Esophagus (tissue), 2 donors: ENCODE results near the gene CDK14. TPM values are rescaled to one million over a fixed set of nuclear protein-coding genes. Genes with fewer than 3 reads are reported as not detected.

Experiments
- H3K27ac ChIP-seq, 2 donors: one replicate each; pipeline ENCODE4 v1.5.1; 2013; ENCODE audit warnings: low read depth in 2 of 2, mild to moderate bottlenecking in 2 of 2, inconsistent platforms in 1 of 2, low read length in 1 of 2, moderate library complexity in 1 of 2
- H3K27me3 ChIP-seq, 2 donors: one replicate each; pipeline ENCODE4 v1.6.1; 2013; ENCODE audit warnings: low read length in 2 of 2, control low read depth in 1 of 2, mild to moderate bottlenecking in 1 of 2; ENCODE audit not compliant: insufficient read depth in 2 of 2, control insufficient read depth in 1 of 2
- H3K36me3 ChIP-seq, 2 donors: one replicate each; pipeline ENCODE4 v1.6.1; 2013; ENCODE audit warnings: low read length in 1 of 2; ENCODE audit not compliant: control insufficient read depth in 2 of 2, insufficient read depth in 2 of 2
- H3K4me1 ChIP-seq, 2 donors: one replicate each; pipeline ENCODE4 v1.6.1; 2013; ENCODE audit warnings: low read length in 1 of 2; ENCODE audit not compliant: control insufficient read depth in 2 of 2, insufficient read depth in 2 of 2
- H3K4me3 ChIP-seq, 2 donors: one replicate each; pipeline ENCODE4 v1.5.1; 2013; ENCODE audit warnings: low read length in 2 of 2, mild to moderate bottlenecking in 2 of 2, low read depth in 1 of 2, moderate library complexity in 1 of 2
- H3K9me3 ChIP-seq, 2 donors: one replicate each; pipeline ENCODE4 v1.6.1; 2013; ENCODE audit warnings: mild to moderate bottlenecking in 2 of 2, low read depth in 1 of 2, low read length in 1 of 2, moderate library complexity in 1 of 2; ENCODE audit not compliant: control insufficient read depth in 2 of 2, insufficient read depth in 1 of 2
- WGBS, 2 donors: extraction: QIAGEN DNeasy Blood & Tissue Kit; methylation state at CpG; one replicate each; pipeline ENCODE4 v1.1.7; 2013; 5-methylcytosine and 5-hydroxymethylcytosine counted together
- polyA plus RNA-seq, 2 donors: library from polyadenylated mRNA; stranded (reverse); fragments of 200-250 nt; gene quantifications; one replicate each; pipeline ENCODE4 v1.2.3, GENCODE V29; 2013
- donor health status: healthy with polysubstance abuse.
- donor health status: Bipolar disorder and iron deficiency.

Gene CDK14
- polyA plus RNA-seq, 2 donors, result 0.51 to 0.59 TPM

DNA sequence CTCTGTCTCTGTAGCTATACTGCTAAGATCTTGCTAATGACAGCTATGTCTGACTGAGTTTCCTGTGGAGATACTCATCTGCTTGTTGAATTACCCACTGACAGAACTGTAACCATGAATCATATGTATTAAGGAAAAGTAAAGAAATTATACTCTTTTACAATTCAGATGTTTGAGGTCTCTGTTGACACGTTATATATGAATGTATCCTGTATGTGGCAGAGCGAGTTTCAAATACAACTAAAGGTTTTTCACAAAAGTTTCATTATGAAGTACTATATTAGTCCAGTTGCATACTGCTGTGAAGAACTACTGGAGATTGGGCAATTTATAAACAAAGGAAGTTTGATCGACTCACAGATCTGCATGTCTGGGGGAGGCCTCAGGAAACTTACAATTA, 232.5 kb downstream of the CDK14 start:
- H3K9me3 ChIP-seq, result peaks cover 0 to 2% of the 10 kb centered on the region in 2 donors
- 85 to 90% methylated on average over 3 of the region's 3 CpGs for WGBS, 2 donors
- no peaks in the 10 kb centered on the region for H3K36me3 ChIP-seq
- H3K27me3 ChIP-seq, result no peaks in the 10 kb centered on the region
- no peaks in the 10 kb centered on the region for H3K4me1 ChIP-seq
- no peak overlapping the region for H3K4me3 ChIP-seq
- no peak overlapping the region for H3K27ac ChIP-seq

DNA sequence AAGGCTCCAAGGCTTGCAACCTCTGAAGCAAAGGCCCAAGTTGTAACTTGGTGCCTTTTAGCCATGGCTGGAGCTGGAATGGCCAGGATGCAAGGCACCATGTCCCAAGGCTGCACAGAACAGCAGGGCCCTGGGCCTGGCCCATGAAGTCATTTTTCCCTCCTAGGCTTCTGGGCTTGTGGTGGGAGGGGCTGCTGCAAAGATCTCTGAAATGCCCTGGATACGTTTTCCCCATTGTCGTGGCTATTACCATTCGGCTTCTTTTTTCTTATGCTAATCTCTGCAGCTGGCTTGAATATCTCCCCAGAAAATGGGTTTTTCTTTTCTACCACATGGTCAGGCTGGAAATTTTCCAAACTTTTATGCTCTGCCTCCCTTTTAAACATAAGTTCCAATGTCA, 234.2 kb downstream of the CDK14 start:
- 95% methylated on average over 3 of the region's 3 CpGs for WGBS, 2 donors
- Histone ChIP-seq H3K27ac (no peak overlapping the region), H3K36me3 (no peaks in the 10 kb centered on the region), H3K4me1 (no peaks in the 10 kb centered on the region), H3K27me3 (no peaks in the 10 kb centered on the region), H3K9me3 (peaks cover 0 to 2% of the 10 kb centered on the region in 2 donors), H3K4me3 (no peak overlapping the region)

DNA sequence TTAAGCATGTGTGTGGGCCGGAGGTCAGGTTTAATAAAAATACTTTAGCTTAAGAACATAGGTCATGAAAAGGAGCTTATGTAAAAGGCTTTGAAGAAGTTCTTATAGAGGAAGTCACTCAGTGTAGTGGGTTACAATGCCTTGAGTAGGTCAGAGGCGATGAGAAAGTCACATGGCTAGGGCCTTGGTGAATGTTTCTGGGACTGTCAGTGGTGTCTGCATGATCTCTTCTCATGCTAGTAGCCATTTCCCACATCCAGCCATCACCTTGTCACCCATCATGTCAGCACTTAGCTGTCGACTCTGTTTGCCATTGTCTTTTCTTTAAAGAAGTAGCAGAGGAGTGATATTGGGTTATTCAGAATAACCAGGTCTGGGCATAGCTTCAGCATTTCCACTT, 236.6 kb downstream of the CDK14 start:
- Histone ChIP-seq H3K4me1 (no peaks in the 10 kb centered on the region), H3K36me3 (no peaks in the 10 kb centered on the region), H3K27ac (no peak overlapping the region), H3K9me3 (peaks cover 0 to 2% of the 10 kb centered on the region in 2 donors), H3K27me3 (no peaks in the 10 kb centered on the region), H3K4me3 (no peak overlapping the region)
- WGBS, 2 donors, result 80 to 84% methylated on average over 3 of the region's 3 CpGs

DNA sequence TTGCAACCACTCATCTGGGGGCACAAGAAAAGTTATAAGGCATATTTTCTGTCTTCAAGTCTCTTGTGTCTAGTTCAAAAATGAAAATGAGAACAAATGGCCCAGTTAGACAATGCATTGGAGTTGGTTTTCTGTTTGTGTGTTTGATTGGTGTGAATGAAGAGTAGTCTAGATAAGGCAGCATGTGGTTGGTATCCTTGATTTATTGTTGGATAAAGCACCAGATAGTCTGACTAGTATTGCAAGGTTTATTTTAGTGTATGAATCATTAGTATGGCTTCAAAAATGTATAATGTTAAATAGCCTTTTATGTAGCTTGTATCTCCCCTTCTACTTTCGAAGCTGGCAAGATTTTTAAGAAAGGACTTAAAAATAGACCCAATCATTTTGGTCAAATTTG, 237.3 kb downstream of the CDK14 start:
- Histone ChIP-seq H3K36me3 (no peaks in the 10 kb centered on the region), H3K27me3 (no peaks in the 10 kb centered on the region), H3K4me1 (no peaks in the 10 kb centered on the region), H3K9me3 (peaks cover 0 to 2% of the 10 kb centered on the region in 2 donors), H3K4me3 (no peak overlapping the region), H3K27ac (no peak overlapping the region)
- WGBS, 2 donors, result 94 to 98% methylated on average over 1 of the region's 1 CpG

DNA sequence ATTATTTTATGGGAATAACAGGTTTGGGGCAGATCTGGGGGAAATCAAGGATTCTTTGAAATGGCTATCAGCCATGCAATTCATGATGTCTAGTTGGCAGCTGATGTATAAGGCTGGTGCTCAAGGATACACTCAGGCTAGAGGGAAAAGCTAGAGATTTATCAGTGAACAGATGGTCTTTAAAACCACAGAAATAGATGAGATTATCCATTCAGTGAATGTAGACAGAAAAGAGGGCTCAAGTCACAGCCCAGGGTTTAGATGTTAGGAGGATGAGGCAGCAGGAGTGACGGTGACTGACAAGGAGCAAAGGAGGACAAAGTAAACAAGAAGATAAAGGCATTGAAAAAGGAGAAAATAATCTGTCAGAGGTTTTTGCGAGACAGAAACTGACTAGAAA, 238.7 kb downstream of the CDK14 start:
- Histone ChIP-seq H3K27me3 (no peaks in the 10 kb centered on the region), H3K4me3 (no peak overlapping the region), H3K4me1 (no peaks in the 10 kb centered on the region), H3K36me3 (no peaks in the 10 kb centered on the region), H3K9me3 (peaks cover 2 to 3% of the 10 kb centered on the region in 2 donors), H3K27ac (no peak overlapping the region)
- WGBS, 2 donors, result 82 to 85% methylated on average over 2 of the region's 2 CpGs

DNA sequence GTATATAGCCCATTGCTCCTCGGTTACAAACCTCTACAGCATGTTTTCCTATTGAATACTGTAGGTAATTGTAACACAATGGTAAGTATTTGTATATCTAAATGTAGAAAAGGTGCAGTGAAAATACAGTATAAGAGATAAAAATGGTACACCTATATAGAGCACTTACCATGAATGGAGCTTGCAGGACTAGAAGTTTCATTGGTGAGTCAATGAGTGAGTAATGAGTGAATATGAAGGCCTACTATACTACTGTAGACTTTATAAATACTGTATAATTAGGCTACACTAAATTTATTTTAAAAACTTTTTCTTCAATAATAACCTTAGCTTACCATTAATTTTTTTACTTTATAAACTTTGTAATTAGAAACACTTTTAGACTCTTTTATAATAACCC, 239.7 kb downstream of the CDK14 start:
- Histone ChIP-seq H3K27ac (no peak overlapping the region), H3K4me3 (no peak overlapping the region), H3K27me3 (no peaks in the 10 kb centered on the region), H3K4me1 (no peaks in the 10 kb centered on the region), H3K36me3 (no peaks in the 10 kb centered on the region), H3K9me3 (peaks cover 0 to 3% of the 10 kb centered on the region in 2 donors)
- 87 to 91% methylated on average over 1 of the region's 1 CpG for WGBS, 2 donors

DNA sequence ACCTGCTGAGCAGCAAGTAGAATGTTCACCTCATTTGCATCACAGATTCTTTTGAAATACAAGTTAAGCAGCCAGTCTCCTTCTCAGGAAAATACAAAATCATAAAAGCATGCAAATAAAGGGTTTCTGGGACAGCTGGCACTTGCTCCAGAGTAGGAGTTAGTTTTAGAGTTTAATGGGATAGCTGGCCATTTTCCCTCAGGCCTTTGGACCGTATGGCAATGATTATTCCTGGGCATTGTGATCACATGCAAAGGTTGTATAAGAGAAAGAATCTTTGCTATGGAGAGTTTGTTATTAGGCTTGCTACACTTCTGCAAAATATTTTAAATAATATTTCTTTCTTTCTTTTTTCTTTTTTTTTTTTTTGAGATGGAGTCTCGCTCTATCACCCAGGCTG, 240.8 kb downstream of the CDK14 start:
- WGBS, 2 donors, result 89 to 92% methylated on average over 2 of the region's 2 CpGs
- Histone ChIP-seq H3K4me3 (no peak overlapping the region), H3K9me3 (peaks cover 0 to 3% of the 10 kb centered on the region in 2 donors), H3K27ac (no peak overlapping the region), H3K4me1 (no peaks in the 10 kb centered on the region), H3K36me3 (no peaks in the 10 kb centered on the region), H3K27me3 (no peaks in the 10 kb centered on the region)

DNA sequence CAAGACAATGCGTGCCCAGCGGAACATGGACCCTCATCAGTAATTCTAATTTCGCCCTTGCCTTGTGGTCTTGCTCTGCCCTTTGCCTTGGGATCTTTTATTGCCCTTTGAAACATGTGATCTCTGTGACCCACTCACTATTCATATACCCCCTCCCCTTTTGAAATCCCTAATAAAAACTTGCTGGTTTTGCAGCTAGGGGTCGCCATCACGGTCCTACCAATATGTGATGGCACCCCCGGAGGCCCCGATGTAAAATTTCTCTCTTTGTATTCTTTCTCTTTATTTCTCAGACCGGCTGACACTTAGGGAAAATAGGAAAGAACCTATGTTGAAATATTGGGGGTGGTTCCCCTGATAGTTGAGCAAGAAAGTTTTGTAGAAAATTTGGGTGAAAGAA, 242.7 kb downstream of the CDK14 start:
- 95 to 98% methylated on average over 8 of the region's 8 CpGs for WGBS, 2 donors
- Histone ChIP-seq H3K4me3 (no peak overlapping the region), H3K27me3 (no peaks in the 10 kb centered on the region), H3K4me1 (no peaks in the 10 kb centered on the region), H3K27ac (no peak overlapping the region), H3K36me3 (no peaks in the 10 kb centered on the region), H3K9me3 (peaks cover 0 to 3% of the 10 kb centered on the region in 2 donors)

DNA sequence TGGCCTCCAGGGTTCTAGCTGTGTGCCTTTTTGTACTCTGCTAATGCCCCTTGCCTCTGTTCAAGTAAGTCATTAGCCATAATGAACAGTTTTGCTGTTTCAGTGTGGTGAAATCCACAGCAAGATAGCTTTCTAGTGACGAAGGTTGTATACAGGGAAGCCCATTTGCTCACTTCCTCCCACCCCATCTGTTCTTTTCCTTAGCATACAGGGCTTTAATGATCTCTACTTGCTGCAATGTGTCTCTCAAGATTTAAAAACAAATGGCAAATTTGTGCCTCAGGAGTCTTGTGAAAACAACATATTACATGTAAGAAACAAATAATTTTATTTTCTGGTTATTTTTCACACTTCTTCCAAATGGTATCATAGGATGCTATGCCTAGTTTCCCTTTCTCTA, 243.2 kb downstream of the CDK14 start:
- no peaks in the 10 kb centered on the region for H3K4me1 ChIP-seq
- H3K36me3 ChIP-seq, result no peaks in the 10 kb centered on the region
- WGBS, 2 donors, result 86 to 91% methylated on average over 1 of the region's 1 CpG
- H3K9me3 ChIP-seq, result peaks cover 0 to 3% of the 10 kb centered on the region in 2 donors
- no peaks in the 10 kb centered on the region for H3K27me3 ChIP-seq
- no peak overlapping the region for H3K4me3 ChIP-seq
- H3K27ac ChIP-seq, result no peak overlapping the region

DNA sequence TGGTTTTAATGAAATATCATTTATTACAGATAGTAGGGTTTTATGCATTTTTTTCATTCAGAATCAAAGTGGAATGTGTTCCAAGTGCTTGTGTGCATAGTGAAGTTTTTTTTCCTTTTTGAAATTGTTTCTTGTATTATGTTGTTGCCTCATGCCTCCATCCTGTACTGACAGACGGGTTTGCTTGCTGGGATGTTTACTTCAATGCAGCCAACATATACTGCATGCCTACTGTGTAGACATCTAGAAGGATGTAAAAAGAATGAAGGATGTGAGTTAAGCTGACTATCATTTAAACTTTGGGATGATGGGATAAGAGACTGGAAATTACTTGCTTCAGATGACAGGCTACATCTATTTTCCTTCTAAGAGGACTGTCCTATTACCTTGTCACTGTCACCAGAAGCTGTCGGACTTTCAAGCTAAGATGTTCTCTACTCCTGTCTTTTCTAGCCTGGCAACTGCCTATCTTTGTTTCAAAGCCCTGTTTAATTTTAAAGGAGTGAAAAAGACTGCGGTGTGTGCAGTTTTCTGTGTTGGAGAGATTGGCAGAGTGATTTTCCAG, 243.7 kb downstream of the CDK14 start:
- Histone ChIP-seq H3K9me3 (peaks cover 0 to 3% of the 10 kb centered on the region in 2 donors), H3K4me1 (no peaks in the 10 kb centered on the region), H3K27me3 (no peaks in the 10 kb centered on the region), H3K4me3 (no peak overlapping the region), H3K27ac (no peak overlapping the region), H3K36me3 (no peaks in the 10 kb centered on the region)
- 88% methylated on average over 3 of the region's 3 CpGs for WGBS, 2 donors
